GM12878 (cell line): ENCODE data around the gene FRYL. TPM values are rescaled to one million over a fixed set of nuclear protein-coding genes. Genes with fewer than 3 reads are reported as not detected.
A peak's percentile ranks its signal among the peaks of the same experiment; 100 is the strongest.

Experiments used
- ATAC-seq: fragments of 200-7000 bp; cut with Tn5 transposase; 3 replicates; pipeline ENCODE4 v1.9.1; 2020; ENCODE audit warnings: mild to moderate bottlenecking, moderate library complexity
- BruUV-seq: library from RNA; stranded (reverse); fragments of 400-500 nt; replicated peaks from 2 replicates; lab custom pipeline; 2021; lab: Mats Ljungman, UMichigan
- CTCF ChIA-PET: fragments of 300-600 bp; sonication (Branson Sonifier 250); formaldehyde crosslinking; extraction: SDS; loops from one replicate; lab custom pipeline; 2021; ENCODE audit warnings: inconsistent platforms; lab: Yijun Ruan, JAX
- POLR2A ChIA-PET: fragments of 350-600 bp; formaldehyde crosslinking; extraction: SDS; loops from one replicate; lab custom pipeline; 2021; ENCODE audit warnings: inconsistent platforms; lab: Charles Lee
- RAD21 ChIA-PET: fragments of 300-600 bp; sonication (Branson Sonifier 250); formaldehyde crosslinking; loops from one replicate; lab custom pipeline; 2023; ENCODE audit warnings: antibody characterized with exemption; ENCODE audit not compliant: unreplicated experiment; lab: Charles Lee
- SMC1A ChIA-PET: fragments of 300-600 bp; sonication (Branson Sonifier 250); formaldehyde crosslinking; loops from one replicate; lab custom pipeline; 2023; ENCODE audit not compliant: unreplicated experiment, uncharacterized antibody; lab: Charles Lee
- DNase-seq: peaks from one replicate; pipeline ENCODE4 v3.0.0-alpha.2; 2011; ENCODE audit warnings: low read depth, low spot score
- FAIRE-seq: peaks from 3 replicates; lab custom pipeline; 2011; peaks lifted over from hg19 to GRCh38; lab: Jason Lieb, UNC
- H2AFZ ChIP-seq: 2 replicates; pipeline ENCODE4 v1.6.0; 2011; ENCODE audit warnings: low read depth, low read length, control low read depth; ENCODE audit not compliant: control insufficient read depth
- H3K27ac ChIP-seq: 2 replicates; pipeline ENCODE4 v1.5.1; 2011; ENCODE audit warnings: control low read depth; ENCODE audit not compliant: control insufficient read depth, insufficient read depth
- H3K27me3 ChIP-seq, 2 experiments: replicated peaks in 1 of 2; 2 replicates each; pipeline versions ENCODE4 v1.6.0 to v1.6.1; 2011; ENCODE audit warnings: low read length in 1 of 2; ENCODE audit not compliant: control insufficient read depth in 2 of 2, insufficient read depth in 2 of 2
- H3K36me3 ChIP-seq, 2 experiments: 2 replicates each; pipeline ENCODE4 v1.5.1; 2011; ENCODE audit warnings: low read length in 1 of 2; ENCODE audit not compliant: control insufficient read depth in 2 of 2, insufficient read depth in 2 of 2
- H3K4me1 ChIP-seq: 2 replicates; pipeline ENCODE4 v1.6.1; 2011; ENCODE audit warnings: mild to moderate bottlenecking, low read length, moderate library complexity, mixed read lengths; ENCODE audit not compliant: control insufficient read depth, insufficient read depth
- H3K4me2 ChIP-seq: 2 replicates; pipeline ENCODE4 v1.6.0; 2011; ENCODE audit warnings: control low read depth; ENCODE audit not compliant: control insufficient read depth, insufficient read depth
- H3K4me3 ChIP-seq: fragments of 200-600 bp; sonication (generic); 2 replicates; pipeline ENCODE4 v1.5.1; 2016
- H3K79me2 ChIP-seq: 2 replicates; pipeline ENCODE4 v1.6.0; 2011; ENCODE audit warnings: low read length; ENCODE audit not compliant: control insufficient read depth, insufficient read depth
- H3K9ac ChIP-seq: 2 replicates; pipeline ENCODE4 v1.8.0; 2011; ENCODE audit warnings: low read length, control low read depth, mixed read lengths; ENCODE audit not compliant: control insufficient read depth, insufficient read depth
- H3K9me3 ChIP-seq: replicated peaks from 3 replicates; pipeline ENCODE4 v1.5.1; 2011; ENCODE audit warnings: mild to moderate bottlenecking, low read length; ENCODE audit not compliant: control insufficient read depth, insufficient read depth
- H4K20me1 ChIP-seq: 2 replicates; pipeline ENCODE4 v1.6.0; 2011; ENCODE audit not compliant: control insufficient read depth, insufficient read depth
- CUX1 ChIP-seq: IDR thresholded peaks from 2 replicates; pipeline ENCODE4 v1.6.1; 2012; ENCODE audit warnings: improper control_type of control experiment, low read depth, low read length; ENCODE audit not compliant: insufficient replicate concordance
- NBN ChIP-seq: fragments of 450-650 bp; IDR thresholded peaks from 2 replicates; pipeline ENCODE4 v1.6.1; 2016
- NFYB ChIP-seq: IDR thresholded peaks from 2 replicates; pipeline ENCODE4 v1.6.1; 2011; ENCODE audit warnings: low read depth, mild to moderate bottlenecking, low read length, improper control_type of control experiment, moderate library complexity; ENCODE audit not compliant: insufficient read depth
- RUNX3 ChIP-seq: IDR thresholded peaks from 2 replicates; pipeline ENCODE4 v1.6.1; 2012; ENCODE audit warnings: low read length, inconsistent platforms
- SREBF2 ChIP-seq: IDR thresholded peaks from 2 replicates; pipeline ENCODE4 v1.6.1; 2012; ENCODE audit warnings: mild to moderate bottlenecking, low read length
- ZZZ3 ChIP-seq: IDR thresholded peaks from 2 replicates; pipeline ENCODE4 v1.6.1; 2011; ENCODE audit warnings: low read depth; ENCODE audit not compliant: control insufficient read depth, insufficient read length
- WGBS: methylation state at CpG from one replicate; pipeline ENCODE4 v1.1.6; 2016; ENCODE audit warnings: low lambda C conversion rate; ENCODE audit not compliant: insufficient replicate concordance, insufficient coverage; ENCODE audit errors: missing lambda C conversion rate; 5-methylcytosine and 5-hydroxymethylcytosine counted together
- in situ Hi-C: fragments of 300-500 bp; cut with MboI; formaldehyde crosslinking; loops from 9 replicates; pipeline ENCODE4 v1.14.3; 2018; ENCODE audit warnings: mixed read lengths
- intact Hi-C: fragments of 100-400 bp; cut with micrococcal nuclease; formaldehyde crosslinking; loops from one replicate; pipeline ENCODE4 v1.14.2; 2022; ENCODE audit not compliant: unreplicated experiment
- polyA plus RNA-seq, 11 experiments: library from polyadenylated mRNA; depleted of rRNA in 4 of 11; unstranded in 6 of 11; stranded (reverse) in 5 of 11; fragments of >200 nt; fragmentation: Nextera tagmentation in 4 of 11; fragmentation: Illumina TruSeq in 1 of 11; extraction: Ambion mirVana in 4 of 11; extraction: Trizol in 1 of 11; gene quantifications; 1 replicate in 1 of 11; 2 replicates in 10 of 11; pipeline versions ENCODE4 v1.2.1 to v1.2.3, GENCODE V29; 2011 to 2016; ENCODE audit warnings: inconsistent platforms in 2 of 11, missing spikeins in 2 of 11, low read depth in 1 of 11
- total RNA-seq, 4 experiments: library from RNA; depleted of rRNA in 3 of 4; stranded (reverse); fragments of >200 nt in 3 of 4; fragmentation: Illumina TruSeq in 1 of 4; extraction: Trizol in 1 of 4; gene quantifications; 2 replicates each; pipeline versions ENCODE4 v1.2.1 to v1.2.3, GENCODE V29; 2013 to 2021

The FRYL gene
- total and polyA plus RNA-seq, 10 of the 15 experiments (the other 5 are each of a cell fraction or from before 2014, with no cell fraction given), result 10.3 to 50.6 (median 28.7) TPM

GRCh38 chr4:48467442-48467841 lies 312.6 kb downstream of the FRYL start (continued):
- TF ChIP-seq CUX1 (peak; percentile 21), RUNX3 (no peak), NFYB (no peak)

- no peaks in the 10 kb centered on the region for H4K20me1 ChIP-seq
Measured at GRCh38 chr4:48462363-48462762, 317.7 kb downstream of the FRYL start.

More at GRCh38 chr4:48462363-48462762, 317.7 kb downstream of the FRYL start:
- Histone ChIP-seq H2AFZ (no peak overlapping the region), H3K4me3 (no peak overlapping the region), H3K4me2 (no peak overlapping the region), H3K27ac (no peak overlapping the region), H3K9me3 (no peaks in the 10 kb centered on the region; the same call in 2 of the 3 replicates), H3K36me3 (no peaks in the 10 kb centered on the region), H3K27me3 (no peaks in the 10 kb centered on the region), H3K79me2 (no peaks in the 10 kb centered on the region), H3K9ac (no peak overlapping the region), H3K4me1 (no peaks in the 10 kb centered on the region; the same call in 1 of the 2 replicates)
- no peak for TF ChIP-seq SREBF2
- TF ChIP-seq NBN, result no peak
- no peak for TF ChIP-seq ZZZ3
- in situ Hi-C loops (no loop called here), intact Hi-C loops (no loop called here)
- ChIA-PET SMC1A (no interaction called here), POLR2A (no interaction called here), RAD21 (no interaction called here), CTCF (no interaction called here)
- 72% methylated on average over 5 of the region's 5 CpGs for WGBS
- FAIRE-seq (peak; percentile 7), ATAC-seq (no peak), DNase-seq (no peak)
- no TSS peak for BruUV-seq
